PFSK-1 (cell line): ENCODE data around the gene HOXC6.

Experiments
- FOXP2 ChIP-seq: optimal IDR thresholded peaks from 2 replicates; pipeline ENCODE3; 2011; ENCODE audit warnings: borderline replicate concordance, control low read depth, inconsistent platforms; ENCODE audit not compliant: insufficient read depth; ENCODE audit errors: extremely low read length, extremely low read depth
- POLR2AphosphoS5 ChIP-seq: IDR thresholded peaks from 2 replicates; pipeline ENCODE4 v1.6.1; 2012; ENCODE audit warnings: low read depth, mild to moderate bottlenecking, control low read depth, low read length, moderate library complexity
- SIN3A ChIP-seq: IDR thresholded peaks from 2 replicates; pipeline ENCODE4 v1.6.1; 2012; ENCODE audit warnings: mild to moderate bottlenecking, low read length, moderate library complexity, borderline replicate concordance; ENCODE audit not compliant: insufficient read depth
- TAF1 ChIP-seq: IDR thresholded peaks from 2 replicates; pipeline ENCODE4 v1.6.1; 2012; ENCODE audit warnings: low read length, control low read depth, borderline replicate concordance; ENCODE audit not compliant: insufficient read depth
- TF ChIP-seq, protein P1 (sequence below), 2 experiments: IDR thresholded peaks; 2 replicates each; pipeline versions ENCODE4 v1.6.1 to v1.8.0; 2011 to 2012; ENCODE audit warnings: low read depth in 2 of 2, low read length in 2 of 2, control low read depth in 1 of 2, inconsistent platforms in 1 of 2, mild to moderate bottlenecking in 1 of 2, moderate library complexity in 1 of 2; ENCODE audit not compliant: insufficient read depth in 1 of 2

The HOXC6 gene

DNA sequence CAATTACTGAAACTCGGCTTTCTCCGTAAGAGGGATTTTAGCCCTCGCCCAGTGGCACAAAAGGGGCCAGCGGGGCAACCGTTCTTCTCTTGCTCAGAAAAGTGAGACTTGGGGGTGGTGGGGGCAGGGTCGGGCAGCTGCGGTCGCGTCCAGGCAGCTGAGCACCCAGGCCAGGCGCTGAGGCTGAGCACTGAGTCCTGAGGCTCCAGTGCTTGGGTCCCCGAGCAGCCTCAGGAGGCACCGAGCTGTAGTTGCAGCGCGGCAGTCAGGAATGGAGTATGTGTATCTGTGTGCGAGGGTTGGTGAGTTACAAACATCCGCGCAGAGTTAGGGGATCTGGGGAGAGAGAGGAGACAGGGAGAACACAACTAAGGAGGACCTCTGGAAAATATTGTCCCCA, 4.1 kb upstream of the HOXC6 start:
- no peak for TF ChIP-seq POLR2AphosphoS5
- TF ChIP-seq, protein P1, sequence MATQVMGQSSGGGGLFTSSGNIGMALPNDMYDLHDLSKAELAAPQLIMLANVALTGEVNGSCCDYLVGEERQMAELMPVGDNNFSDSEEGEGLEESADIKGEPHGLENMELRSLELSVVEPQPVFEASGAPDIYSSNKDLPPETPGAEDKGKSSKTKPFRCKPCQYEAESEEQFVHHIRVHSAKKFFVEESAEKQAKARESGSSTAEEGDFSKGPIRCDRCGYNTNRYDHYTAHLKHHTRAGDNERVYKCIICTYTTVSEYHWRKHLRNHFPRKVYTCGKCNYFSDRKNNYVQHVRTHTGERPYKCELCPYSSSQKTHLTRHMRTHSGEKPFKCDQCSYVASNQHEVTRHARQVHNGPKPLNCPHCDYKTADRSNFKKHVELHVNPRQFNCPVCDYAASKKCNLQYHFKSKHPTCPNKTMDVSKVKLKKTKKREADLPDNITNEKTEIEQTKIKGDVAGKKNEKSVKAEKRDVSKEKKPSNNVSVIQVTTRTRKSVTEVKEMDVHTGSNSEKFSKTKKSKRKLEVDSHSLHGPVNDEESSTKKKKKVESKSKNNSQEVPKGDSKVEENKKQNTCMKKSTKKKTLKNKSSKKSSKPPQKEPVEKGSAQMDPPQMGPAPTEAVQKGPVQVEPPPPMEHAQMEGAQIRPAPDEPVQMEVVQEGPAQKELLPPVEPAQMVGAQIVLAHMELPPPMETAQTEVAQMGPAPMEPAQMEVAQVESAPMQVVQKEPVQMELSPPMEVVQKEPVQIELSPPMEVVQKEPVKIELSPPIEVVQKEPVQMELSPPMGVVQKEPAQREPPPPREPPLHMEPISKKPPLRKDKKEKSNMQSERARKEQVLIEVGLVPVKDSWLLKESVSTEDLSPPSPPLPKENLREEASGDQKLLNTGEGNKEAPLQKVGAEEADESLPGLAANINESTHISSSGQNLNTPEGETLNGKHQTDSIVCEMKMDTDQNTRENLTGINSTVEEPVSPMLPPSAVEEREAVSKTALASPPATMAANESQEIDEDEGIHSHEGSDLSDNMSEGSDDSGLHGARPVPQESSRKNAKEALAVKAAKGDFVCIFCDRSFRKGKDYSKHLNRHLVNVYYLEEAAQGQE (IDR thresholded peaks at IDR 0.05; ENCODE audit: insufficient read depth in 1 of 2, low read depth in 2 of 2, low read length in 2 of 2), result no peak
- no peak for TF ChIP-seq TAF1
- no peak for TF ChIP-seq SIN3A
- TF ChIP-seq FOXP2, result no peak

DNA sequence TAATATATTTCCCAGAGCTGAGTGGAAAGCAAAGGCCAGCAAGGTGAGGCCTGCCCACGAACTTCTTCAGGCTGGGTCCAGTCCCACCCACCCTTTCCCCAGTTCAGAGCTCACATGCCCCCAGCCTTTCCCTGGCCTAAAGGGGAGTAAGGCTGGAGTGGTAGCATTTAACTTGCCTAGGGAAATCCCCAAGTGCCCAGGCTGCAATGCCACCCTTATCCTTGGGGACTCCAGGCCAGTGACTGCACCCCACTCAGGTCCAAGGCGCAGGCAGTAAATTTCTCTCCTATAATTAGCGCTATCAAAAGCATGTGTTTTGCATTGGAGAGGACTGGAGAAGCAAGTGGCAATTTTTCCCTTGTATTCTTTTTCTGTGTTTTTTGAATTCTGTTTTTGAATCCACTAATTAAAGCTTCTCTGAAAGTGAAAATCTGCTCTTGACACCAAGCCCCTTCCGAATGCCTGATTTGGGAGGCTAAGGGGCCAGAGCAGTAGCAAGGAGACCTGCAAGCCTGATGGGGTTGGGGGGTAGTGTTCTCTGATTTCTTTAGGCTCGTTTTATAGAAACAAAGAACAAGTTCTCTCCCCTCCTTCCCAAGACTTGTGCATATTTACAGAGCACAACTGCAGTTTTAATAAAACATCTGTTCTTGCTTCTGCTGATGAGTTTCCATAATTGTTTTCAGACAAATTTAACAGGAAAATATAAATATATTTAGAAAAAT, 3.5 kb upstream of the HOXC6 start:
- TF ChIP-seq FOXP2, result no peak
- TF ChIP-seq SIN3A, result no peak
- TF ChIP-seq POLR2AphosphoS5, result no peak
- no peak for TF ChIP-seq TAF1
- TF ChIP-seq, protein P1 (IDR thresholded peaks at IDR 0.05; ENCODE audit: insufficient read depth in 1 of 2, low read depth in 2 of 2, low read length in 2 of 2), result no peak

DNA sequence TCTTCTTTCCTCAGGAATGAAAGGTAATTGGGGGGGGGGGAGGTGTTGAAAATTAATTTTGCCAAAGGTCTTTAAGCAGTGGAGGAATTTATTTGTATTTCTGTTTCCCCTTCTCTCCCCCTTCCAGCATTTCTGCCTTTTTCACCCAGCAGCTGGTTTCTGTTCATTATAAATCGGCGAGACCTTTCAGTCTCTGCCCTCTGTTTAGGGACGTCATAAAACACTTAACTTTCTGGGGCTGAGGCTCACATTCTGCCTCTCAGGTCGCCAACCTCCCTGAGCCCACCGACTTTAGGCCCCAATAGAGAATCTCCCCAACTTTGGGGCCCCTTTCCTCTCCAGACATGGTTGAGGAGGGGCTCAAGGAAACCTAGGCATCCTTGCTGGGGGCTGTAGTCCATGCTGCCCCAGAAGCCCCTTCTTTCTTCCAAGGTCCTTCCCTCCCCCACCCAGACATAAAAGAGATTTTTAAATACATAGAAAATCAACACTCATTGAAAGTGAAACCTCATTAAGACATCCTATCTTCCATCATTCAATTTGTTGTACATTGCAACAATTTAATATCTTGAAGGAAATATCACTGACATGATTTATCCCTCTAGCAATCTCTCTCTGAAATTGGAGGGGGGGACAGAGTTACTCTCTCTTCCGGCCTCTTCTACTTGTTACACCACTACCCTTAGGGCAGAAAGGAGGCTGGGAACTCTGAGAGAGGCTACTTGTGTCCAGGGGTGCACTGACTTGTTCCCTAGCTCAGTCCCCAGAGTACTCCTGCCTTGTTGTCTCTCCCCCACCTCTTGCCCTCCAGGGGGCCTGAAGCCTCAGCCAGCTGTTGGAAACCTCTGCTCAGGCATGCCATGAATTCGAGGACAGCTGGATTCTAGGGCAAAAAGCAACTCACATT, 2.5 kb upstream of the HOXC6 start:
- TF ChIP-seq POLR2AphosphoS5 (no peak), FOXP2 (no peak), SIN3A (no peak), TAF1 (no peak)
- TF ChIP-seq, protein P1 (IDR thresholded peaks at IDR 0.05; ENCODE audit: insufficient read depth in 1 of 2, low read depth in 2 of 2, low read length in 2 of 2), result no peak

DNA sequence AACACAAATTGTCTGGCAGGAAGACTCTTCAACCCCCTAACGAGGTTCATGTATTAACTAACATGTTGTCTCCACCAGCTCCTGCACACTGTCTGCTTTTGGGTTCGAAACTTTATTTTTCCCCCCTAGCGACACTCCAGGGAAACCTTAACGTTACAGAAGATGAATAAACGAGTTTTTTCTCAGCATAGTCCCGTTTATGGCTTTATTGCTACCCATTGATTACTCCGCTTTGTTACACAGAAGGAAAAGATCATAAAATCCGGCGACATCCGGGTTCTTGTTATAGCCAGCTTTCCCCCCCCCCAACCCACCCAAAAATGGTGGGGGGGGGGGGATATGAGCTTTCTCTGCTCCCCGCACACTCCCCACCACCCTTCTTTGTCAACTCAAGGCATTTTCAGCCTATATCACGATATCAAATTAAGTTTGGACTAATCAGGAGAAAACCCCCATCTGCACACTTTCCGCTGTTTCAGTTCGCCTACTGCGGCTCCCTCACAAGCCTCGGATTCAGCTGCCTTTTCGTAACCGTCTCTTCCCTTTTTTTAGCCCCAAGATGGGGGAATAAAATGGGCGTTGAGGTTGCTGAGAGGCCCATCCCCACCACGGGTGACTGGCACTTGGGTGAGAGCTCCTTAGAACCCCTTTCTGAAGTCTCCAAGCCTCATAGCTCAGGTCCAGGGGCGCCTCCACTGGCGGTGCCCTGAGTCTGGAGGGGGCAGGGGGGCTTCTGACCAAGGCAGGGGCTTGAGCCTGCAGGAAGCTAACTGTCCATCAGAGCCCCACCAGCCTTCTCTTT, 1.4 kb upstream of the HOXC6 start:
- TF ChIP-seq, protein P1 (IDR thresholded peaks at IDR 0.05; ENCODE audit: insufficient read depth in 1 of 2, low read depth in 2 of 2, low read length in 2 of 2), result no peak
- TF ChIP-seq TAF1 (no peak), FOXP2 (no peak), POLR2AphosphoS5 (no peak), SIN3A (no peak)
